Kidney capillary endothelial cell (primary cell): Measurements from ENCODE around the gene ARPP21.

Source experiments
- DNase-seq: peaks from one replicate; pipeline ENCODE4 v3.0.0-alpha.2; 2018; ENCODE audit warnings: low spot score

ARPP21 gene

DNA sequence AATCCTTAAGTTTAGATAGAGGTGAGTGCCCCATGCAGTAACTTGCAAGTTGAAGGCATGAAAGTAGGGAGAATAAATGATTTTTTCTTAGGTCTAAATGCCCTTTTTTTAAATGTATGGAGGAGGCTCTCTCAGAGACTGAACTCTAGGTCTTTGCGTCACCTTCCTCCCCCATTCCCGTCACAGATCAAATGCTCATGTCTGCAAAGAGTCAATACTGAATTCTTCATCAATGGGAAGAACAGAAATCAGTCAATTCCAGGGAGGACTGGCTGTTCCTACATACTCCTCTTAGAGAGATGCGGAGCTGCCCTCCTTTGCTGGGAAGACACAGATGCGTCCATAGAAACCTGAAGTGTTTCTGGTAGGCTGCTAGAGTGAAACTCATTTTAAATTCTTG, 98.2 kb downstream of the ARPP21 start:
- no peak for DNase-seq

DNA sequence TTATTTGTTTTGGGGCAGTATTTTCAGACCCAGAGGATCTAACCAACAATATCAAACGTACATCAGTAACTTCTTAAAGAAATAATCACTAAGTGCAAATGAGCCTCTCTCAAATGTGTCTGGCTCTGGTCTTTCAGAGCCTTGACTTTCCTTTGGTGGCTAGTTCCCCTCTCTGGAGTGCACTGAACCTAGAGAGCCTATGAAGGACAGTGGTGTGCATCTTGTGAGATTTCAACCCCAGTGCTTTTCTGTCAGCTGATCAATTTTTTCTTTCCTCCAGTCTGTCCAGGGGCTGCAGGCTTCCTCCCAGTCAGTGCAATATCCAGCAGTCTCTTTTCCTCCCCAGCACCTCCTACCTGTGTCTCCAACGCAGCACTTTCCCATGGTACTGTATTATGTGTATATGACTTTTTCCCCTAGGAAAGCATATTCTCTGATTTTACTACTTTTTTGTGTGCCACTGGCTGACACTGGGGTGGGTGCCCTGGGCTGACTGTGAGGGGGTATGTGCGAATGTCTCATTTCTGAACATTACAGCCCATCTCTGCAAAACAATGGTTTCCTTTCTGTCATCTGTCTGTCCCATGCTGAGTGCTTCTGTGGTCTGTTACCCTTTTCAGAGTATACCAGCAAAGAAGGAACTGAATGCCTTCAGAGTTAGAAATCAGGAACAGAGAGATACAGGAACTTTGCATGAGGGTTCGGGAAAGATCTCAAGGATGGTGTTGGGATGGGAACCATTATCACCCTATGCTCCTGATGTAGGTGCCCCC, 98.8 kb downstream of the ARPP21 start:
- DNase-seq: no peak

GRCh38 chr3:35739181-35739809, 100.0 kb downstream of the ARPP21 start:
- no peak for DNase-seq

DNA sequence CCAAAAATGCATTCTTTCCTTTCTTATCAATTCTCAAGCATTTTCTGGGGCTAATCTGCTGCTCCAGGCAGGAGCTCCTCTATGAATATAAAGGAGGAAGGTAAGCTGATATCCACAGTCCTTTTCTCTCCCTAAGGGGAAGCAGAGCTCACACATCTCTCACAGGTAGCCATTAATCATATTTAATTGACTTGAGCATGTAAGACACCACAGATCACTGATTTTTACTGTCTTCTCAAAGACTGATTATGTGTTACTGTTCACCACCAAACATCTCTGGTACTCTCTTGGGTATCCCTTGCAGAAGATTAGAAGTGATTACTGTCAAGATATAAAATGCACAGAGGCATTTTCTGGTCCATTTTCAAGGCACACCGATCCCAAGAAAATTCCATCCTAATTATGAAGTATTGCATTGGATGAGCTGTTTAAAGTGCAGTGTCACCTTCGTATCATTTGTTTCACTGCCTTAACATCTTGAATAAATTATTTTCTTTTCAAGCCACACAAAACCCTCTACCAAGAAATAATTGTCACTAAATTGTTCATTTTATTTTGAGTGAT, 100.7 kb downstream of the ARPP21 start:
- no peak for DNase-seq

DNA sequence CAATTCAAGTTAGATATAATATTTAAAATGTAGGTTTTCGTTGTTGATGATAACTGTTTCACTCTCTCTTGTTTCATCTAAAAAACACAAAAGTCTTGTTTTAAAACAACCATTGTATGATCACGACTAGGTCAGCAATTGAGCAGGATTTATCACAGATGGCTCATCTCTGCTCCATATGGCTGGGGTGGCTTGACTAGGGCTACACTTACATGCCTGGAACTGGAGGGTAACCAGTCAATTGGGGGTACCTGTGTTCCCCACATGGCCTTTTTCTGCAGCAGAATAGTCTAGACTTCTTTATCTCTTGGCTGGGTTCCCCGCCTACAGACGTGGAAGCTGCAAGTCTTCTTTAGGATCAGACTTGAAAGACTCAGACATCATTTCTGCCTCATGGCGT, 103.9 kb downstream of the ARPP21 start:
- no peak for DNase-seq

- DNase-seq: no peak
These were observed 105.1 kb downstream of the ARPP21 start for GRCh38 chr3:35744419-35744818.

GRCh38 chr3:35745351-35745750, 106.0 kb downstream of the ARPP21 start:
- DNase-seq: no peak

DNA sequence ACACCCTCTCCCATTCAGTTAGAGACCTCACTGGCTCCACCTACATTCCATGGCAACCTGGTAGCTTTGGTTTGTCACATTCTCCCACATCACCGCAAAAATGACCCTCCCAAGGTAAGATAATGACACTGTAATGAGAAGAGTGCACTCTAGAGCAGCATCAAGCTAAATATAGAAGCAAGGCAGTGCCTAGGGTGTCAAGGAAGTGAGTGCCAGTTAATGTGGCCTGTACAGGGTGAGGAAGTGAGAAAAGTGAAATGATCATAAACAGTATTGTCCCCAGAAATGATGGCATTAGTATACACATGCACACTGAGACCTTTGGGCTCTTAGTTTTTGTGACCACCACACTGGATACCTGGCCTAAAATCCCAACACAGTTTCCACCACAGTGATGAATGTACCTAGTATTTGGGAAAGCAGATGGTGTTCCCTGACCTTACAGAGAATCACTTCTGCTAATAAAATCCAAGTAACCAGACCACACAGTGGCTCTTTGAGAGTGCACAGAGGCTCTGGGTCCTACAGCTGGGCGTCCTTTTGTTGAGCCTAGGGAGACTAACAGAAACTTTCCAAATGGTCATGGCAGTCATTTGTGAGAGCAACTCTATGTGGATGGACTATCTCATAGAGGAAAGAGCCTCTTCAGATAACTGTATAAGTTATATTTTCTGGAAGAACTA, 106.6 kb downstream of the ARPP21 start:
- no peak for DNase-seq

- DNase-seq: no peak
These were observed 107.2 kb downstream of the ARPP21 start for GRCh38 chr3:35746492-35746891.

DNA sequence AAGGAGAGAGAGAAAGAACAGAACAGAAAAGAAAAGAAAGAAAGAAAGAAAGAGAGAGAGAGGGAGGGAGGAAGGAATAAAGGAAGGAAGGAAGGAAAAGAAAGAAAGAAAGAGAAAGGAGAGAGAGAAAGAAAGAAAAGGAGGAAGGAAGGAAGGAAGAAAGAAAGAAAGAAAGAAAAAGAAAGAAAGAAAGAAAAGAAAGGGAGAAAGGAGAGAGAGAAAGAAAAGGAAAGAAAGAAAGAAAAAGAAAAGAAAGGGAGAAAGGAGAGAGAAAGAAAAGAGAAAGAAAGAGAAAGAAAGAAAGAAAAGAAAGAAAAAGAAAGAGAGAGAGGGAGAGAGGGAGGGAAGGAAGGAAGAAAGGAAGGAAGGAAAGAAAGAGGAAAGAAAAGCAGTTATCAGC, 108.8 kb downstream of the ARPP21 start:
- no peak for DNase-seq

GRCh38 chr3:35751207-35751606, 111.9 kb downstream of the ARPP21 start:
- DNase-seq: no peak

DNA sequence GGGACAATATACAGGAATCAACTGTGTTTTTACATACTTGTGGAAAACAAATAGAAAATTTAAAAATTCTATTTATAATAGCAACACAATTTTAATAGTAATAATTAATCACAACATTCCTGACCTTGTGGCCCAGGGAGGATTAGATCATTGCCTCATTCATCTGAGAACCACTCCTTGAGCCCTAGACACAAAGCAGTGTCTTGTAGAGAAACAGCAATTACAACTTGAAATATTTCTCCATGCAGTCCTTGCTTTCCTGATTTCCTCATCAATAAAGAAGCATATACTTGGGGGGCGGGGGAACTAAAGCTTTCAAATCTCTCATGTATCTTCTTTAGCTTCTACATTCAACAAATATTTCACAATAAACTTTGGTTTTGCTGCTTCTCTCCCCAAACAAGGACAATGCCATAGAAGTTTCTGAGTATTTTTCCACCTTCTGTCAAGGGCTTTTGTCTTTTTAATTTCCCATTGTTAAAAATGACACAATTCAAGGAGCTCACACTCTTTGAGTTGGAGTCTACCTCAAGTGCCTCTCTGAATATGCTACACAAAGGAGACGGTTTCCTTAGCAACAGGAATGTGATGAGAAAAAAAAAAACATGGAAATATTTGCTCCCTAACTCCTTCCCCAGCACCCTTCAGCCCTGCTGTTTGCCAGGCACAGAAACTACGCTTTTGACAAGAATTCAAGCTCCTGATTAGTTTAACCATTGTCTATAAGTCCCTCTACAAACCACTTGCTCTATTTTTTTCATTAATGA, 118.8 kb downstream of the ARPP21 start:
- DNase-seq: no peak

DNA sequence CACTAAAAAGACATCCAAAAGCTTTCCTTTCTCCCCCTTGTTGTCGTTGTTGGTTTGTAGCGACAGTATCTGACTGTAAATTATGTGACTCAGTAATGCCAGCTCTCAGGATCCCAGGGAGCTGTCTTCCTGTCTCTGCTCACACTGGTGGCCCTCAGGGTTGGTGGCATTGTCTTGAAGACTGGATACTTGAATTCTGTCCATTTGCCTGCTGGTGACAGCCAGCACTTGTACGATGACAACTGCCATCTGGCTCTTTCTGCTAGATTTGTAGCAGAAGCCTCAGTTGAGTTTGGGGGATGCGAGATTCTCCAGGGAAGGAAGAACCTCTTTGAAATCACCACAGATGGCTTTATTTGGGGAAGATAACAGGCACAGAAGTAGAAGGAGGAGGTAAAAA, 120.8 kb downstream of the ARPP21 start:
- DNase-seq: no peak

DNA sequence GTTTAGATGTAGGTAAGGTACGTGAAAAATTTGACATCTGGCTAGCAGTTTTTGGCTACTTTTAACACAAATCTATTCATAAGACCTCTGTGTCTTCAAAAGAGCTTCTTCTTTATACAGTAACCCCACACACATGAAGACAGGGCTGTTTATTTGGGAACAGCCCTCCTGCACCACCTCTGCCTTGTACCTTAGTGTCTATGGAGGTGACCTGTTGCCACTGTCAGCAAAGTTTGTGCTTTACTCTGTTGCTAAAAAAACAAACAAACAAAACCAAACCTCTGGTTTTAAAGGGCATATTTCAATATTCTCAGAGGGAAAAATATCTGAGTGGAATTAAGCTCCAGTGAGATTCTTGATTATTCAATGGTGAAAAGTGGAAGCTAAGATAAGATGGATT, 122.0 kb downstream of the ARPP21 start:
- DNase-seq: no peak

- DNase-seq: no peak
These were observed 133.2 kb downstream of the ARPP21 start for GRCh38 chr3:35772381-35773015.

- DNase-seq: no peak
These were observed 134.1 kb downstream of the ARPP21 start for GRCh38 chr3:35773417-35773816.

DNA sequence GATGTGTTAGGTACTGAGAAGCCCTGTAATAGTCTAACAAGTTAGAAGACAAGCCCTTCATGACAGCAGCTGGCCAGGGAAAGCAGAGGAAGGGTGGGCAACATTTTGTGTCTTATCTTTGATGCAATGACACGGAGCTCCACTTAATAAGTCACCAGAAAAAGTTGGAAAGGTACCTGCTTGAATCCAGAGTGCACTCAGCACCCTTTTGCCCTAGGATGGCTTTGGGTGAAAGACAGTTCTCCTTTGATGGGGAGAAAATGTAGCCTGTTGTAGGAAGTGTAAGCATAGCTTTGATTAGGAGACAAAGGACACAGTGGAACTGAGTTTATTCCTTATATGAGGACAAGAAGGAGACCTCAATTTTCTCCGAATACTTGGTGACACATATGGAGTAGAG, 137.0 kb downstream of the ARPP21 start:
- no peak for DNase-seq

DNA sequence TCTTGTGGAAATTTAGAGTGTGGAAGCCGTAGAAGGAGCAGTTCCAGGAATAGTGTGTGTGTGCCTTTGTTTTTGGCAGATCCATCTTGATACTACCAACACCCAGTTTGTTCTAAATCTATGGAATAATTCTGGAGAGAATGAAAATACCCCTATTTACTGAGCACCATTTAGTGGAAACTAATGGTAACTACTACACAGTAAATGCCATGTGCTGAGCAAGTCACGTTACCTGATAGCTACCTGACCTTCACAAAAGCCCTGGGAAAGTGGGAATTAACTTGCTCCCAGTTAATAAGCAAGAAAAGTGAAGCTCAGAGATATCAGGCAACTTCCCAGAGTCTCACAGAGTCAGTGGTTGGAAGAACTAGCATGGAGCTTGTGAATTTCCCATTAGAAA, 137.7 kb downstream of the ARPP21 start:
- DNase-seq: no peak

DNA sequence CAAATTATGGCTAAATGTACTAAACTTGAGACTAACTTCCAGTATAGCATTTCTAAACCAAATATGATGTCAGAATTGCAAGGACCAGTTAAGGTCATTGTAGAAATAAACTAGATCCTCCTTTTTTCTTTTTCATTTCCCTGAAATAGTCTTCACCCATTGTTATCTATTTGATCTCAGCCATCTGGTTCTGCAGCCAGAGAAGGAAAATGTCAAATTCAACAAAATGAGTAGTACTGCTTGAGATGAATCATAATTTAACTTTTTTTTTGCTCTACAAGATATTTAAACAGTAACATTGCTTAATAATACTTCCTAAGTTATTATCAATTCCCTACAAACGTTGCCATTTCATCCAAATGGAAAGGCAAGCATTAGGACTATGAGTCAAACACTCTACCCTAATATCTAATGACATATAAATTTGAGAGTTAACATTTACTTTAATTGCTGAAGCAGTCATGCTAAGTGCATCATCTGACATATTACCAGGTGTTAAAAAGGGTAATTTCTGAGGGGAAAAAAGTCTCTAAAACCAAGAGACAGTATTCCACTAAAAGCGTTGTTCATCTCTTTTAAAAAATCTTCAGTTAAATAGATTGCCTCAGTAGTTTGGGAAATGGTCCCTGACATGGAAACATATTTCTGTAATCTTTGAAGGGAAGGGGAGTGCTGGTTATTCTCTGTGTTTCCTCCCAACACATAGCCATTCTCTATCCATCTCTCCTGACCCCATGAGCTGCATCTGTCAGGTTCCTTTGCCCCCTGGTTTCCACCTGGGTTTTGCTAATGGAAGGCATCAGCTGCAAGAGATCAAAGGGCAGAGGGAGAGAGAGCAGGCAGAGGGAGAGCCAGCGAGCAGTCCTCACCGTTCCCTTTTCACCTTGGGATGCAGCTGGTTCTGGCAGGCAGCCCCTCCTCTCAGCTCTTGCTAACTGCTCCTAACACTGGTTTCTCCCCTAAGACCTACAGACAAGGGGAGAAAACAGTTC, 138.5 kb downstream of the ARPP21 start:
- DNase-seq: no peak

DNA sequence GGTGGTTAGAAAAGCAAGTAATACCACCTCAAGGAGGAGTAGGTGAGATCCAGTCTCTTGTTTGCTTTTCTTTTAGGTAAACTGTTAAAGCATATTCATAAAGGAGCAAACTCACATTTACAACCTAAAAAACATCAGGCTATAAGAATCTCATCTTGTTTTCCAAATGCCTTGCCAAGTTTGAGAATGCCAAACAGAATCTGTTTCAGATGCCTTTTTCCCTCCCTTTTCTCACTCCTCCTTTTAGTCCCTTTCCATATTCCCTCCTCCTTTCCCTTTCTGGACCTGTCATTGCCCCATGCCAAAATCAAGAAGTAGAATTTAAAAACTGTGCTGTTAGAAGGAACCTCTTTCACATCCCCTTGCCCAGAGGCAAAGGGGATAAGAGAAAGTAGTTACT, 140.3 kb downstream of the ARPP21 start:
- no peak for DNase-seq

GRCh38 chr3:35780800-35781199, 141.5 kb downstream of the ARPP21 start:
- no peak for DNase-seq
